ENCODE results near the gene PCBP3.

The PCBP3 gene

DNA sequence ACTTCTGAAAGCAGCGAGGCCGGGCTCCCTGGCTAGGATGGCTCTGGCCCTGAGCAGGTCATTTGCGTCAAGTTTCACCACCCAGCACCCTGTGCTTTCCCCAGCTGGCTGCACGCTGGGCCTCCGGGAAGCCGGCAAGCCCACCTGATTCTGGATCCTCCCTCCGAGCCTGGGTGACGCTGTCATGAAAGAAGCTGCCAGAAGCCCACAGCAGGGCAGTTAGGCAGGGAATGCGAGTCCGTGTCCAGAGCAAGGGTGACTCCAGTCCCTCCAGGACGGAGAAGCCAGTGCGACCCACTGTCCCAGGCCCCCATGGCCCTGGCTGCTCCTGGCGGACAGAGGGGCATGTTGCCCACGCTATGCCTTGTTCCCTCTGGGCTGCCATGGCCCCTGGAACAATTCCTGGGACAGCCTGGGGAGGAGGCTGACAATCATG, 44.4 kb upstream of the PCBP3 start:
- Histone ChIP-seq H2AFZ (ENCODE audit: low read depth, low read length, severe bottlenecking) (no peak overlapping the region), H3F3A (ENCODE audit: insufficient read depth) (no peaks in the 10 kb centered on the region), H3K9me2 (replicated peaks; ENCODE audit: insufficient read depth, low read length) (no peaks in the 10 kb centered on the region), H3K4me2 (ENCODE audit: low read depth, low read length, poor library complexity, severe bottlenecking) (no peak overlapping the region), H3K27ac (ENCODE audit: low read depth, low read length) (no peak overlapping the region), H3K9ac (ENCODE audit: low read length) (no peak overlapping the region), H3K36me3 (ENCODE audit: low read length) (no peaks in the 10 kb centered on the region; the same call in 1 of the 2 replicates), H4K20me1 (ENCODE audit: low read depth, low read length) (no peaks in the 10 kb centered on the region), H3K79me2 (ENCODE audit: insufficient read depth, low read length) (no peaks in the 10 kb centered on the region), H3K9me3 (ENCODE audit: insufficient read depth, low read length) (no peaks in the 10 kb centered on the region), H3K27me3 (ENCODE audit: low read length) (no peaks in the 10 kb centered on the region), H3K4me3 (ENCODE audit: insufficient read depth, low read length, poor library complexity, severe bottlenecking) (no peak overlapping the region)
- TF ChIP-seq, protein P1, sequence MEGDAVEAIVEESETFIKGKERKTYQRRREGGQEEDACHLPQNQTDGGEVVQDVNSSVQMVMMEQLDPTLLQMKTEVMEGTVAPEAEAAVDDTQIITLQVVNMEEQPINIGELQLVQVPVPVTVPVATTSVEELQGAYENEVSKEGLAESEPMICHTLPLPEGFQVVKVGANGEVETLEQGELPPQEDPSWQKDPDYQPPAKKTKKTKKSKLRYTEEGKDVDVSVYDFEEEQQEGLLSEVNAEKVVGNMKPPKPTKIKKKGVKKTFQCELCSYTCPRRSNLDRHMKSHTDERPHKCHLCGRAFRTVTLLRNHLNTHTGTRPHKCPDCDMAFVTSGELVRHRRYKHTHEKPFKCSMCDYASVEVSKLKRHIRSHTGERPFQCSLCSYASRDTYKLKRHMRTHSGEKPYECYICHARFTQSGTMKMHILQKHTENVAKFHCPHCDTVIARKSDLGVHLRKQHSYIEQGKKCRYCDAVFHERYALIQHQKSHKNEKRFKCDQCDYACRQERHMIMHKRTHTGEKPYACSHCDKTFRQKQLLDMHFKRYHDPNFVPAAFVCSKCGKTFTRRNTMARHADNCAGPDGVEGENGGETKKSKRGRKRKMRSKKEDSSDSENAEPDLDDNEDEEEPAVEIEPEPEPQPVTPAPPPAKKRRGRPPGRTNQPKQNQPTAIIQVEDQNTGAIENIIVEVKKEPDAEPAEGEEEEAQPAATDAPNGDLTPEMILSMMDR (IDR thresholded peaks at IDR 0.05; ENCODE audit: insufficient read depth, low read length, poor library complexity, severe bottlenecking): no peak
- no peak for TF ChIP-seq EZH2phosphoT487 (conservative IDR thresholded peaks at IDR 0.05; ENCODE audit: low read length)

DNA sequence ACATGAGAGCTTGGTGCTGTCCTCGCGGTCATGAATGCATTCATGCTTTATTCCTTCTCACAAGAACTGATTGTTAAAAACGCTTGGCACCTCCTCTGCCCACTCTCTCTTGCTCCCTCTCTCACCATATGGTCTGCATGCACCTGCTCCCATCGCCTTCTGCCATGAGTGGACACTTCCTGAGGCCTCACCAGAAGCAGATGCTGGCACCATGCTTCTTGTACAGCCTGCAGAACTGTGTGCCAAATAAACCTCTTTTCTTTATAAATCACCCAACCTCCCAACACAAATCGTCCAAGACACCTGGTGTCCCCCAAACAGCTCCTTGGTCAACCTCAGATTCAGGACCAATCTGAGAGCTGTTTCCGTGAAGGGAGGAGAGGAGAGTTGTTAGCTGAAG, 43.3 kb upstream of the PCBP3 start:
- Histone ChIP-seq H3K4me2 (ENCODE audit: low read depth, low read length, poor library complexity, severe bottlenecking) (no peak overlapping the region), H3K27me3 (ENCODE audit: low read length) (no peaks in the 10 kb centered on the region)

DNA sequence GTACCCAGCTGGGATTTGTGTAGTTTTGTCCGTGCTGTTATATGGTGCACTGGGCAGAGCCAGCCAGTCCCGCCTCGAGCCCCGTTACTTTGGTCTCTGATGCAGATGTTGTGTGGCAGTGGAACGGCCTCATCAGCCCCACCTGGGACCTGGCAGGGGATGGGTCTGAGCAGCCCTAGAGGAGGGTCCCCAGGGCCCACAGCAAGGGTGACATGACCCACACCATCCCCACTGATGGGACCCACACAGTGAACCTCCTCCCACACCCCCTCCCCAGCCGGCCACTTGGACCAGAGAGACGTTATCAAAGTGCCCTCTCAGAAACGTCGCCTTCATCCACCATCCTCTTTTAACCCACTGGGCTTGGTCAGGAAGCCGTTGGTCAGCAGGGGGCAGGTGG, 42.0 kb upstream of the PCBP3 start:
- H3K27ac ChIP-seq (ENCODE audit: low read depth, low read length): no peak overlapping the region

More for the DNA sequence above, 43.3 kb upstream of the PCBP3 start:
- Histone ChIP-seq H3K27ac (ENCODE audit: low read depth, low read length) (no peak overlapping the region), H3F3A (ENCODE audit: insufficient read depth) (no peaks in the 10 kb centered on the region), H3K9me3 (ENCODE audit: insufficient read depth, low read length) (no peaks in the 10 kb centered on the region), H3K9ac (ENCODE audit: low read length) (no peak overlapping the region), H4K20me1 (ENCODE audit: low read depth, low read length) (no peaks in the 10 kb centered on the region), H3K79me2 (ENCODE audit: insufficient read depth, low read length) (no peaks in the 10 kb centered on the region), H3K36me3 (ENCODE audit: low read length) (no peaks in the 10 kb centered on the region; the same call in 1 of the 2 replicates), H2AFZ (ENCODE audit: low read depth, low read length, severe bottlenecking) (no peak overlapping the region), H3K4me3 (ENCODE audit: insufficient read depth, low read length, poor library complexity, severe bottlenecking) (no peak overlapping the region), H3K9me2 (replicated peaks; ENCODE audit: insufficient read depth, low read length) (no peaks in the 10 kb centered on the region)
- TF ChIP-seq EZH2phosphoT487 (conservative IDR thresholded peaks at IDR 0.05; ENCODE audit: low read length): no peak
- TF ChIP-seq, protein P1 (IDR thresholded peaks at IDR 0.05; ENCODE audit: insufficient read depth, low read length, poor library complexity, severe bottlenecking): no peak

More for the DNA sequence above, 42.0 kb upstream of the PCBP3 start:
- H3K9ac ChIP-seq (ENCODE audit: low read length): no peak overlapping the region
- no peak overlapping the region for H3K4me3 ChIP-seq (ENCODE audit: insufficient read depth, low read length, poor library complexity, severe bottlenecking)
- no peaks in the 10 kb centered on the region for H3K9me2 ChIP-seq (replicated peaks; ENCODE audit: insufficient read depth, low read length)
- H4K20me1 ChIP-seq (ENCODE audit: low read depth, low read length): no peaks in the 10 kb centered on the region
- H2AFZ ChIP-seq (ENCODE audit: low read depth, low read length, severe bottlenecking): no peak overlapping the region
- no peaks in the 10 kb centered on the region for H3K27me3 ChIP-seq (ENCODE audit: low read length)
- no peaks in the 10 kb centered on the region; the same call in 1 of the 2 replicates for H3K36me3 ChIP-seq (ENCODE audit: low read length)
- TF ChIP-seq, protein P1 (IDR thresholded peaks at IDR 0.05; ENCODE audit: insufficient read depth, low read length, poor library complexity, severe bottlenecking): no peak
- TF ChIP-seq EZH2phosphoT487 (conservative IDR thresholded peaks at IDR 0.05; ENCODE audit: low read length): no peak
- H3K4me2 ChIP-seq (ENCODE audit: low read depth, low read length, poor library complexity, severe bottlenecking): no peak overlapping the region
- H3K9me3 ChIP-seq (ENCODE audit: insufficient read depth, low read length): no peaks in the 10 kb centered on the region
- H3F3A ChIP-seq (ENCODE audit: insufficient read depth): no peaks in the 10 kb centered on the region
- no peaks in the 10 kb centered on the region for H3K79me2 ChIP-seq (ENCODE audit: insufficient read depth, low read length)

Measured in SU-DHL-6 (cell line).